PC-9 (cell line): ENCODE measurements around the gene CTNS. TPM values are rescaled to one million over a fixed set of nuclear protein-coding genes. Genes with fewer than 3 reads are reported as not detected.

Experiments
- BruUV-seq: library from RNA; stranded (reverse); fragments of 400-500 nt; replicated peaks from 2 replicates; lab custom pipeline; 2021; lab: Mats Ljungman, UMichigan
- CTCF ChIA-PET: fragments of 300-600 bp; sonication (Branson Sonifier 250); formaldehyde crosslinking; loops from one replicate; lab custom pipeline; 2022; ENCODE audit warnings: antibody characterized with exemption; lab: Charles Lee
- POLR2A ChIA-PET: fragments of 300-600 bp; sonication (Branson Sonifier 250); formaldehyde crosslinking; loops from one replicate; lab custom pipeline; 2022; ENCODE audit warnings: antibody characterized with exemption; ENCODE audit not compliant: unreplicated experiment; lab: Charles Lee
- DNase-seq, 2 experiments: peaks; one replicate each; pipeline versions ENCODE4 v3.0.0 to v3.0.0-alpha.2; 2015 to 2022; ENCODE audit warnings: mixed read lengths in 1 of 2
- H2AFZ ChIP-seq: fragments of 200-600 bp; sonication (generic); 2 replicates; pipeline ENCODE4 v1.8.1; 2017; ENCODE audit warnings: antibody characterized with exemption
- H3F3A ChIP-seq: fragments of 200-600 bp; sonication (generic); 2 replicates; pipeline ENCODE4 v1.8.1; 2017; ENCODE audit warnings: antibody characterized with exemption, mild to moderate bottlenecking, low read depth; ENCODE audit not compliant: insufficient read depth
- H3K27ac ChIP-seq: fragments of 200-600 bp; sonication (generic); 2 replicates; pipeline ENCODE4 v1.6.1; 2016; ENCODE audit warnings: mixed run types
- H3K27me3 ChIP-seq: fragments of 200-600 bp; sonication (generic); 2 replicates; pipeline ENCODE4 v1.6.1; 2016; ENCODE audit warnings: low read depth, mixed run types; ENCODE audit not compliant: insufficient read depth
- H3K36me3 ChIP-seq: fragments of 200-600 bp; sonication (generic); 2 replicates; pipeline ENCODE4 v1.6.1; 2016; ENCODE audit warnings: low read depth, mixed run types
- H3K4me1 ChIP-seq: fragments of 200-600 bp; sonication (generic); replicated peaks from 2 replicates; pipeline ENCODE4 v1.6.1; 2016; ENCODE audit warnings: mixed run types; ENCODE audit not compliant: insufficient read depth
- H3K4me2 ChIP-seq: fragments of 200-600 bp; sonication (generic); 2 replicates; pipeline ENCODE4 v1.6.1; 2017; ENCODE audit warnings: mixed run types
- H3K4me3 ChIP-seq: fragments of 200-600 bp; sonication (generic); 2 replicates; pipeline ENCODE4 v1.6.1; 2016; ENCODE audit warnings: mixed run types
- H3K79me2 ChIP-seq: fragments of 200-600 bp; sonication (generic); 2 replicates; pipeline ENCODE4 v1.6.1; 2017; ENCODE audit warnings: low read depth, mixed run types
- H3K9me2 ChIP-seq: fragments of 200-600 bp; sonication (generic); 2 replicates; pipeline ENCODE4 v1.8.1; 2017; ENCODE audit warnings: mild to moderate bottlenecking; ENCODE audit not compliant: insufficient read depth
- H3K9me3 ChIP-seq: fragments of 200-600 bp; sonication (generic); 2 replicates; pipeline ENCODE4 v1.8.1; 2016; ENCODE audit warnings: low read depth; ENCODE audit not compliant: insufficient read depth
- H4K20me1 ChIP-seq: fragments of 200-600 bp; sonication (generic); 2 replicates; pipeline ENCODE4 v1.8.1; 2017; ENCODE audit not compliant: insufficient read depth
- CTCF ChIP-seq: fragments of 200-600 bp; sonication (generic); conservative IDR thresholded peaks from 2 replicates; pipeline ENCODE4 v1.6.1; 2017; ENCODE audit warnings: mixed run types, antibody characterized with exemption, mild to moderate bottlenecking, moderate library complexity
- EZH2 ChIP-seq: fragments of 200-600 bp; sonication (generic); IDR thresholded peaks from 2 replicates; pipeline ENCODE4 v1.8.0; 2017; ENCODE audit warnings: antibody characterized with exemption, low read depth
- intact Hi-C: fragments of 100-400 bp; cut with micrococcal nuclease; formaldehyde crosslinking; loops from one replicate; pipeline ENCODE4 v1.10.0; 2022; ENCODE audit not compliant: unreplicated experiment
- total RNA-seq: library from RNA; stranded (reverse); gene quantifications from 2 replicates; pipeline ENCODE4 v1.2.3, GENCODE V29; 2021

Gene CTNS
- total RNA-seq, 1 experiment from 2014 or later, result 12.5 TPM

DNA sequence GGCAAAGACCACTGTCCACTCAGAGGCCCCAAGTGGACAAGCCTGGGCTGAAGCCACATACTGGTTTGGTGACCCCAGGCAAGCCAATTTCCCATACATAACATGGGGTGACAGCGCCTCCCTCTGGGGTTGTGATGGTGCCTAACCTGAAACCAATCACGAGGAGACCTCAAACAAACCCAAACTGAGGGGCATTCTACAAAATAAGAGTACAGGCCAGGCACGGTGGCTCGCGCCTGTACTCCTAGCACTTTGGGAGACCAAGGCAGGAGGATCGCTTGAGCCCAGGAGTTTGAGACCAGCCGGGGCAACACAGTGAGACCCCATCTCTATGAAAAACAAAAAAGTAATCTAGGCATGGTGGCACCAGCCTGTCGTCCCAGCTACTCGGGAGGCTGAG, 55.8 kb downstream of the CTNS start:
- Histone ChIP-seq H3K4me3 (no peak overlapping the region), H3F3A (peaks cover 10% of the 10 kb centered on the region; the same call in 1 of the 2 replicates), H3K79me2 (peaks cover 35% of the 10 kb centered on the region), H3K27me3 (no peaks in the 10 kb centered on the region), H3K4me2 (no peak overlapping the region), H3K4me1 (peaks cover 12% of the 10 kb centered on the region), H4K20me1 (no peaks in the 10 kb centered on the region; the same call in 1 of the 2 replicates), H3K9me3 (no peaks in the 10 kb centered on the region), H3K27ac (no peak overlapping the region), H3K36me3 (no peaks in the 10 kb centered on the region), H3K9me2 (no peaks in the 10 kb centered on the region), H2AFZ (no peak overlapping the region)
- no peak for DNase-seq
- BruUV-seq, result no TSS peak
- ChIA-PET CTCF (no interaction called here), POLR2A (no interaction called here)
- intact Hi-C loops, result no loop called here
- TF ChIP-seq CTCF (no peak), EZH2 (no peak)

GRCh38 chr17:3693141-3693540, 56.6 kb downstream of the CTNS start:
- ChIA-PET CTCF (interaction anchor here (0.5 to 1.2 kb wide), 2 partner anchors 10 to 701 kb away, joined by 3 to 5 read pairs; no protein-coding TSS in a partner anchor), POLR2A (no interaction called here)
- no peak for DNase-seq
- Histone ChIP-seq H3K27ac (no peak overlapping the region), H3K9me2 (no peaks in the 10 kb centered on the region), H3F3A (peaks cover 10% of the 10 kb centered on the region; the same call in 1 of the 2 replicates), H4K20me1 (no peaks in the 10 kb centered on the region; the same call in 1 of the 2 replicates), H3K4me1 (peaks cover 12% of the 10 kb centered on the region), H3K79me2 (peaks cover 35% of the 10 kb centered on the region), H2AFZ (no peak overlapping the region), H3K4me3 (no peak overlapping the region), H3K4me2 (no peak overlapping the region), H3K9me3 (no peaks in the 10 kb centered on the region), H3K27me3 (no peaks in the 10 kb centered on the region), H3K36me3 (no peaks in the 10 kb centered on the region)
- TF ChIP-seq EZH2 (no peak), CTCF (no peak)
- intact Hi-C loops, result no loop called here
- no TSS peak for BruUV-seq

DNA sequence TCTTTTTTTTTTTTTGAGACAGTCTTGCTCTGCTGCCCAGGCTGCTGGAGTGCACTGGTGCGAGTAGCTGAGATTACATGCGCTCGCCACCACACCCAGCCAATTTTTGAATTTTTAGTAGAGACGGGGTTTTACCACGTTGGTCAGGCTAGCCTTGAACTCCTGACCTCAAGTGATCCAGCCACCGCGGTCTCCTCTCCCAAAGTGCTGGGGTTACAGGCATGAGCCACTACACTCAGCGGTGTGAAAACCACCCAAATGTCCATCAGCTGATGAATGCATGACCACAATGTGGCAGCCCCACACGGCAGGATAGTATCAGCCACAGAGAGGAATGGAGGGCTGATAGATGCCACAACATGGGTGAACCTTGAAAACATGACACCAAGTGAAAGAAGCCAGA, 57.3 kb downstream of the CTNS start:
- Histone ChIP-seq H3K4me3 (0 out of 2 replicates have a peak overlapping the region, but pooled peaks have one; percentile 71), H3F3A (peaks cover 10% of the 10 kb centered on the region; the same call in 1 of the 2 replicates), H3K27ac (no peak overlapping the region), H3K27me3 (no peaks in the 10 kb centered on the region), H2AFZ (no peak overlapping the region), H3K4me1 (peaks cover 12% of the 10 kb centered on the region), H3K9me3 (no peaks in the 10 kb centered on the region), H3K4me2 (no peak overlapping the region), H4K20me1 (no peaks in the 10 kb centered on the region), H3K79me2 (peaks cover 35% of the 10 kb centered on the region), H3K9me2 (no peaks in the 10 kb centered on the region), H3K36me3 (no peaks in the 10 kb centered on the region)
- ChIA-PET POLR2A (no interaction called here), CTCF (interaction anchor here (0.7 to 1.2 kb wide), 2 partner anchors 11 to 309 kb away, joined by 3 to 4 read pairs; no protein-coding TSS in a partner anchor)
- intact Hi-C loops, result no loop called here
- BruUV-seq, result no TSS peak
- TF ChIP-seq EZH2, result no peak
- no peak for TF ChIP-seq CTCF
- no peak for DNase-seq
